Gastroesophageal sphincter (tissue), 4 donors: ENCODE data around the gene DNASE2. TPM values are rescaled to one million over a fixed set of nuclear protein-coding genes. Genes with fewer than 3 reads are reported as not detected.

Source experiments
- ATAC-seq: fragments of 150-250 bp; one replicate; pipeline ENCODE4 v1.9.1; 2016; ENCODE audit warnings: mild to moderate bottlenecking, moderate library complexity
- H3K27ac ChIP-seq, 4 donors: fragments of 200-600 bp; sonication (generic) in 3 of 4; 1 replicate in 3 of 4; 2 replicates in 1 of 4; pipeline ENCODE4 v1.5.1; 2016 to 2019
- H3K27me3 ChIP-seq: fragments of 200-600 bp; sonication (generic); one replicate; pipeline ENCODE4 v1.5.1; 2019
- H3K36me3 ChIP-seq, 2 donors: fragments of 200-600 bp; sonication (generic); one replicate each; pipeline ENCODE4 v1.5.1; 2019; ENCODE audit warnings: control low read depth in 1 of 2
- H3K4me1 ChIP-seq, 3 donors: fragments of 200-600 bp; sonication (generic); 1 replicate in 2 of 3; 2 replicates in 1 of 3; pipeline ENCODE4 v1.5.1; 2016 to 2019; ENCODE audit warnings: control low read depth in 2 of 3
- H3K4me3 ChIP-seq, 2 donors: fragments of 200-600 bp; sonication (generic); one replicate each; pipeline ENCODE4 v1.5.1; 2019; ENCODE audit warnings: mild to moderate bottlenecking in 1 of 2, moderate library complexity in 1 of 2
- H3K9me3 ChIP-seq, 3 donors: fragments of 200-600 bp; sonication (generic); one replicate each; pipeline ENCODE4 v1.5.1; 2017 to 2019; ENCODE audit warnings: control low read depth in 2 of 3
- CTCF ChIP-seq, 4 experiments: fragments of 200-600 bp in 2 of 4; fragments of 450-650 bp in 2 of 4; sonication (generic) in 1 of 4; IDR thresholded peaks; one replicate each; pipeline ENCODE4 v1.5.1; 2017 to 2019; ENCODE audit warnings: antibody characterized with exemption in 4 of 4, mild to moderate bottlenecking in 2 of 4, moderate library complexity in 2 of 4
- EP300 ChIP-seq: sonication (generic); formaldehyde crosslinking; IDR thresholded peaks from one replicate; pipeline ENCODE4 v1.6.1; 2017; ENCODE audit warnings: antibody characterized with exemption, mild to moderate bottlenecking
- POLR2A ChIP-seq, 2 donors: fragments of 450-650 bp; IDR thresholded peaks; one replicate each; pipeline ENCODE4 v1.6.1; 2017; ENCODE audit warnings: antibody characterized with exemption in 2 of 2, mild to moderate bottlenecking in 2 of 2, moderate library complexity in 1 of 2
- POLR2AphosphoS5 ChIP-seq: sonication (generic); formaldehyde crosslinking; IDR thresholded peaks from one replicate; pipeline ENCODE4 v1.6.1; 2017; ENCODE audit warnings: antibody characterized with exemption
- WGBS, 2 donors: methylation state at CpG; one replicate each; pipeline ENCODE4 v1.1.5; 2018; ENCODE audit warnings: low coverage in 1 of 2; 5-methylcytosine and 5-hydroxymethylcytosine counted together
- total RNA-seq, 4 donors: library from RNA; depleted of rRNA; stranded (reverse); fragments of >200 nt; gene quantifications; one replicate each; pipeline ENCODE4 v1.1.0, GENCODE V29; 2016

The DNASE2 gene
- total RNA-seq: 10 to 100 TPM; 22.3 to 37.1 (median 32.9) TPM

GRCh38 chr19:12881172-12881808 is at the start of gene DNASE2:
Gene DNASE2, minus strand, starts transcription at chr19:12881449. Its CDS starts 74 bp downstream, at chr19:12881375.
- Histone ChIP-seq H3K9me3 (peaks cover 0 to 12% (median 0%) of the 10 kb centered on the region in 3 donors), H3K4me1 (peaks cover 0 to 40% (median 18%) of the 10 kb centered on the region in 3 donors), H3K4me3 (peak within 1 kb of the TSS; percentile 60 to 77), H3K36me3 (peaks cover 0 to 35% of the 10 kb centered on the region in 2 donors), H3K27ac (peak within 1 kb of the TSS; percentile 77 to 91 (median 88)), H3K27me3 (peaks cover 31% of the 10 kb centered on the region)
- WGBS, 2 donors: 0% methylated on average over 18 of the region's 38 CpGs; no CpG with 5 or more reads in 1 of the 2 donors
- peak; percentile 97 for ATAC-seq
- TF ChIP-seq CTCF (IDR thresholded peaks at IDR 0.05) (no peak), POLR2A (IDR thresholded peaks at IDR 0.05) (peak; percentile 63), POLR2AphosphoS5 (peak; percentile 85), EP300 (no peak)

- Histone ChIP-seq H3K4me1 (peaks cover 3 to 28% (median 7%) of the 10 kb centered on the region in 3 donors), H3K36me3 (peaks cover 0 to 56% of the 10 kb centered on the region in 2 donors), H3K27ac (no peak overlapping the region), H3K27me3 (no peaks in the 10 kb centered on the region), H3K9me3 (no peaks in the 10 kb centered on the region), H3K4me3 (no peak overlapping the region)
- WGBS, 2 donors: 96% methylated on average over 4 of the region's 19 CpGs; no CpG with 5 or more reads in 1 of the 2 donors
- ATAC-seq: no peak
- TF ChIP-seq POLR2AphosphoS5 (no peak), EP300 (no peak), CTCF (IDR thresholded peaks at IDR 0.05) (no peak), POLR2A (IDR thresholded peaks at IDR 0.05) (no peak)
Observed at GRCh38 chr19:12930002-12930645, 48.9 kb upstream of the DNASE2 start.

GRCh38 chr19:12924621-12925310 is 43.5 kb upstream of the DNASE2 start:
- TF ChIP-seq CTCF (IDR thresholded peaks at IDR 0.05) (no peak), POLR2AphosphoS5 (no peak), POLR2A (IDR thresholded peaks at IDR 0.05) (no peak), EP300 (no peak)

GRCh38 chr19:12922959-12923358 is 41.7 kb upstream of the DNASE2 start:
- Histone ChIP-seq H3K9me3 (no peaks in the 10 kb centered on the region), H3K4me3 (no peak overlapping the region), H3K36me3 (peaks cover 0 to 60% of the 10 kb centered on the region in 2 donors), H3K4me1 (peaks cover 0 to 14% (median 0%) of the 10 kb centered on the region in 3 donors), H3K27me3 (no peaks in the 10 kb centered on the region), H3K27ac (no peak overlapping the region)
- no peak for ATAC-seq
- TF ChIP-seq POLR2AphosphoS5: no peak
- no peak for TF ChIP-seq CTCF (IDR thresholded peaks at IDR 0.05)
- TF ChIP-seq EP300: no peak
- no peak for TF ChIP-seq POLR2A (IDR thresholded peaks at IDR 0.05)
- WGBS, 2 donors: 89 to 92% methylated on average over 2 to 4 of the region's 4 CpGs

More at GRCh38 chr19:12924621-12925310, 43.5 kb upstream of the DNASE2 start:
- H3K36me3 ChIP-seq: peaks cover 0 to 78% of the 10 kb centered on the region in 2 donors
- H3K4me1 ChIP-seq: peaks cover 0 to under 1% (median 0%) of the 10 kb centered on the region in 3 donors
- no peaks in the 10 kb centered on the region for H3K9me3 ChIP-seq
- ATAC-seq: no peak
- WGBS, 2 donors: 98 to 100% methylated on average over 2 to 14 of the region's 29 CpGs
- H3K27me3 ChIP-seq: no peaks in the 10 kb centered on the region
- no peak overlapping the region for H3K27ac ChIP-seq
- H3K4me3 ChIP-seq: no peak overlapping the region
